RWPE1 (cell line): Measurements from ENCODE around the gene ABLIM2.

Experiments
- CTCF ChIA-PET: fragments of 350-600 bp; sonication (Branson Sonifier 250); formaldehyde crosslinking; extraction: SDS; loops from one replicate; lab custom pipeline; 2021; lab: Yijun Ruan, JAX
- POLR2A ChIA-PET: fragments of 400-600 bp; formaldehyde crosslinking; extraction: SDS; loops from one replicate; lab custom pipeline; 2020; ENCODE audit warnings: antibody characterized with exemption; ENCODE audit not compliant: low non-redundant PET; lab: Yijun Ruan, JAX
- DNase-seq: peaks from one replicate; pipeline ENCODE4 v3.0.0; 2012; ENCODE audit warnings: low spot score
- H3K27ac ChIP-seq: fragments of 450-650 bp; 2 replicates; pipeline ENCODE4 v1.5.1; 2017
- TF ChIP-seq, protein P1 (sequence below): fragments of 450-650 bp; conservative IDR thresholded peaks from 2 replicates; pipeline ENCODE4 v1.5.1; 2017; ENCODE audit warnings: low read depth, mild to moderate bottlenecking

ABLIM2 gene

GRCh38 chr4:8129136-8129535 is 29.5 kb downstream of the ABLIM2 start:
- DNase-seq = no peak
- CTCF ChIA-PET = no interaction called here
- no peak overlapping the region for H3K27ac ChIP-seq
- POLR2A ChIA-PET = no interaction called here
- TF ChIP-seq, protein P1, sequence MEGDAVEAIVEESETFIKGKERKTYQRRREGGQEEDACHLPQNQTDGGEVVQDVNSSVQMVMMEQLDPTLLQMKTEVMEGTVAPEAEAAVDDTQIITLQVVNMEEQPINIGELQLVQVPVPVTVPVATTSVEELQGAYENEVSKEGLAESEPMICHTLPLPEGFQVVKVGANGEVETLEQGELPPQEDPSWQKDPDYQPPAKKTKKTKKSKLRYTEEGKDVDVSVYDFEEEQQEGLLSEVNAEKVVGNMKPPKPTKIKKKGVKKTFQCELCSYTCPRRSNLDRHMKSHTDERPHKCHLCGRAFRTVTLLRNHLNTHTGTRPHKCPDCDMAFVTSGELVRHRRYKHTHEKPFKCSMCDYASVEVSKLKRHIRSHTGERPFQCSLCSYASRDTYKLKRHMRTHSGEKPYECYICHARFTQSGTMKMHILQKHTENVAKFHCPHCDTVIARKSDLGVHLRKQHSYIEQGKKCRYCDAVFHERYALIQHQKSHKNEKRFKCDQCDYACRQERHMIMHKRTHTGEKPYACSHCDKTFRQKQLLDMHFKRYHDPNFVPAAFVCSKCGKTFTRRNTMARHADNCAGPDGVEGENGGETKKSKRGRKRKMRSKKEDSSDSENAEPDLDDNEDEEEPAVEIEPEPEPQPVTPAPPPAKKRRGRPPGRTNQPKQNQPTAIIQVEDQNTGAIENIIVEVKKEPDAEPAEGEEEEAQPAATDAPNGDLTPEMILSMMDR = no peak

GRCh38 chr4:8128100-8128856 is 30.3 kb downstream of the ABLIM2 start:
- CTCF ChIA-PET = no interaction called here
- no peak overlapping the region for H3K27ac ChIP-seq
- no peak for DNase-seq
- POLR2A ChIA-PET = no interaction called here
- TF ChIP-seq, protein P1 = no peak

DNA sequence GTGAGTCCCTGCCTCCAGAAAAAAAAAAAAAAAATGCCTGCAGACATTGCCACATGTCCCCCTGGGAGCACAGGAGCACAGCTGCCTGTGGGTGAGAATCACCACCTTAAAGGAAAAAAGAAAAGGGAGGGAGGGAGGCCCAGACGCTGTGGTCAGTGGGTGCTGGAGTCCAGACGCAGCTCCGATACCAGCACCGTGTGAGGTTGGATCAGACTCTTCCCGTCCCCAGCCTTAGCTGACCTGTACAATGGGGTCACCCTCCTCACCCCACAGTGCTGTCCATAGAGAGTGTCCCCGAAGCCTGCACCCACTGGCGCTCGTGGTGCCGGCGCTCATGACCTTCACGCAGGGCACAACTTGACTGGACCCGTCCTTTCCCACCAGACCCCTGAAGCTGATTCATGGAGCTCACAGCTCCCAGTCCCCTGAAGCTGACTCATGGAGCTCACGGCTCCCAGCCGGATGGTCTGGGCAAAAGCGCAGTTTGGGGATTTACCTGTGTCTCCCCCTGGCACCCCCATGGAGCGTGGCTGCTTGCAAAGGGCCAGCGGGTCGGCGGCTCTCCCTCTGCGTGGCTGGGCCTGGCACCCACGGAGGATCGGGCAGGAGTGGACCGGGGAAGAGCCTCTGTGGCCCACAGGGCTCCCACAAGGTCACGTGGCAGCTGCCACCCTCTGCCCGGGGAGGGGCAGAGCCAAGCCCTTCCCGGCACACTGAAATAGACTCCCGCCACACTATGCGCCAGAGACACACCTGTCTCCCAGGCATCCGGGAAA is 31.4 kb downstream of the ABLIM2 start:
- CTCF ChIA-PET = no interaction called here
- POLR2A ChIA-PET = no interaction called here
- TF ChIP-seq, protein P1 = no peak
- no peak overlapping the region for H3K27ac ChIP-seq
- DNase-seq = no peak

DNA sequence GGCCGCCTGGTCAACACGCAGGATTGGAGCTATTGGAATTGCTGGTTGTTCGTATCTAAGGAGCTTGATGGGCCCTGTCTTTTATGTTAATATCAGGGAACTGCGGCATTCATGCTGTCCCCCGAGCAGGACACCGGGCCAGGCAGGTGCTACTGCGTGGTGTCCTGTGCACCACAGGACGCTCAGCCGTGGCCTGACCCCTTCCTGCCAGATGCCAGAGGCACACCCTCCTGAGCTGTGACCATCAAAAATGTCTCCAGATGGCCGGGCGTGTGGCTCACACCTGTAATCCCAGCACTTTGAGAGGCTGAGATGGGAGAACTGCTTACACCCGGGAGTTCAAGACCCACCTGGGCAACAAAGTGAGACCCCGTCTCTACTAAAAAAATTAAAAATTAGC is 32.1 kb downstream of the ABLIM2 start:
- POLR2A ChIA-PET = no interaction called here
- no peak overlapping the region for H3K27ac ChIP-seq
- CTCF ChIA-PET = interaction anchor here (0.6 kb wide), 1 partner anchor 197 kb away, joined by 3 read pairs; no protein-coding TSS in a partner anchor
- DNase-seq = no peak
- TF ChIP-seq, protein P1 = no peak

DNA sequence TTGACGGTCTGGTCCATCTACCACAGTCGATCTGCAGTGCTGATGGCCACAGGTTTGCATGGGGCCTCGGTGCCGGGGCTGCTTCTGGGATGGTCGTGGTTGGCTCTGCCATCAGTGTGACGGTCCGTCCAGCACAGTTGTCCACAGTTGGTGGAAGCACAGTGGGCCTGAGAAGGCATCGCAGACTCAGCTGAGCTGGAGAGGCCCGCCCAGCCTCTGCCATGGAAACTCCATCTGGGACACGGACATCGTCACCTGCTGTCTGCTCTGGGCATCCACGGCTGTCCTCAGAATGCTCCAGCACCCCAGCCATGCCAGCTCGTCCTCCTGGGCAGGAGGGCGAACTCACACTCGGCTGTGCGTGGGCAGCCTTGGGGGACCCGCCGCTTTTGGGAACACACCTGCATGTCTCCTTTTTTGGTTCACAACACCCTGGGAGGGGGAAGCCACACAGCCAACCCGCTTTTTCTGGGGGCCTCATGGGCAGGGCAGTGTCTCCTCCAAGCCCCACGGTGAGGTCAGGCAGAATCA is 33.0 kb downstream of the ABLIM2 start:
- TF ChIP-seq, protein P1 = no peak
- ChIA-PET POLR2A (no interaction called here), CTCF (no interaction called here)
- no peak for DNase-seq
- no peak overlapping the region for H3K27ac ChIP-seq

GRCh38 chr4:8123870-8124269 is 34.7 kb downstream of the ABLIM2 start:
- TF ChIP-seq, protein P1 = no peak
- POLR2A ChIA-PET = no interaction called here
- CTCF ChIA-PET = interaction anchor here (0.6 kb wide), 1 partner anchor 392 kb away, joined by 3 read pairs; no protein-coding TSS in a partner anchor
- no peak overlapping the region for H3K27ac ChIP-seq
- no peak for DNase-seq
